Measurements from ENCODE around the gene NHLRC4. TPM values are rescaled to one million over a fixed set of nuclear protein-coding genes. Genes with fewer than 3 reads are reported as not detected.
A peak's percentile ranks its signal among the peaks of the same experiment; 100 is the strongest.

Gene NHLRC4
- total RNA-seq, 1 experiment from 2014 or later = 0.92 TPM

GRCh38 chr16:615122-615521 is 48.3 kb downstream of the NHLRC4 start:
- no peak for TF ChIP-seq GABPB1 (CRISPR knock-in tag; IDR thresholded peaks at IDR 0.05)
- no peak for TF ChIP-seq TEAD4 (CRISPR knock-in tag; IDR thresholded peaks at IDR 0.05)
- no peak for TF ChIP-seq FOXJ3 (CRISPR knock-in tag; IDR thresholded peaks at IDR 0.05; ENCODE audit: borderline replicate concordance)
- no peak for TF ChIP-seq TP53 (CRISPR knock-in tag; IDR thresholded peaks at IDR 0.05)
- TF ChIP-seq, protein P1, sequence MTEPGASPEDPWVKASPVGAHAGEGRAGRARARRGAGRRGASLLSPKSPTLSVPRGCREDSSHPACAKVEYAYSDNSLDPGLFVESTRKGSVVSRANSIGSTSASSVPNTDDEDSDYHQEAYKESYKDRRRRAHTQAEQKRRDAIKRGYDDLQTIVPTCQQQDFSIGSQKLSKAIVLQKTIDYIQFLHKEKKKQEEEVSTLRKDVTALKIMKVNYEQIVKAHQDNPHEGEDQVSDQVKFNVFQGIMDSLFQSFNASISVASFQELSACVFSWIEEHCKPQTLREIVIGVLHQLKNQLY (CRISPR knock-in tag; IDR thresholded peaks at IDR 0.05) = no peak
- TF ChIP-seq HMGA2 (CRISPR knock-in tag; IDR thresholded peaks at IDR 0.05) = no peak
- TF ChIP-seq ETV6 (CRISPR knock-in tag; IDR thresholded peaks at IDR 0.05) = no peak
- no peak for TF ChIP-seq ZBTB21 (CRISPR knock-in tag; IDR thresholded peaks at IDR 0.05; ENCODE audit: borderline replicate concordance)
- no peak for TF ChIP-seq NR3C1 (CRISPR knock-in tag; conservative IDR thresholded peaks at IDR 0.05; ENCODE audit: low read depth)
- no peak for TF ChIP-seq ESRRA (CRISPR knock-in tag; IDR thresholded peaks at IDR 0.05; ENCODE audit: borderline replicate concordance)
- no peak for TF ChIP-seq MXD4 (CRISPR knock-in tag; IDR thresholded peaks at IDR 0.05; ENCODE audit: borderline replicate concordance)
- no peak for TF ChIP-seq ATF1 (CRISPR knock-in tag; IDR thresholded peaks at IDR 0.05)
- no peak for TF ChIP-seq NFATC4 (CRISPR knock-in tag; IDR thresholded peaks at IDR 0.05)
- TF ChIP-seq OVOL2 (CRISPR knock-in tag; IDR thresholded peaks at IDR 0.05; ENCODE audit: borderline replicate concordance) = no peak
- TF ChIP-seq, protein P2, sequence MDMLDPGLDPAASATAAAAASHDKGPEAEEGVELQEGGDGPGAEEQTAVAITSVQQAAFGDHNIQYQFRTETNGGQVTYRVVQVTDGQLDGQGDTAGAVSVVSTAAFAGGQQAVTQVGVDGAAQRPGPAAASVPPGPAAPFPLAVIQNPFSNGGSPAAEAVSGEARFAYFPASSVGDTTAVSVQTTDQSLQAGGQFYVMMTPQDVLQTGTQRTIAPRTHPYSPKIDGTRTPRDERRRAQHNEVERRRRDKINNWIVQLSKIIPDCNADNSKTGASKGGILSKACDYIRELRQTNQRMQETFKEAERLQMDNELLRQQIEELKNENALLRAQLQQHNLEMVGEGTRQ (CRISPR knock-in tag; IDR thresholded peaks at IDR 0.05) = no peak
- TF ChIP-seq, protein P3, sequence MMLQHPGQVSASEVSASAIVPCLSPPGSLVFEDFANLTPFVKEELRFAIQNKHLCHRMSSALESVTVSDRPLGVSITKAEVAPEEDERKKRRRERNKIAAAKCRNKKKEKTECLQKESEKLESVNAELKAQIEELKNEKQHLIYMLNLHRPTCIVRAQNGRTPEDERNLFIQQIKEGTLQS (CRISPR knock-in tag; conservative IDR thresholded peaks at IDR 0.05) = no peak
- TF ChIP-seq, protein P4, sequence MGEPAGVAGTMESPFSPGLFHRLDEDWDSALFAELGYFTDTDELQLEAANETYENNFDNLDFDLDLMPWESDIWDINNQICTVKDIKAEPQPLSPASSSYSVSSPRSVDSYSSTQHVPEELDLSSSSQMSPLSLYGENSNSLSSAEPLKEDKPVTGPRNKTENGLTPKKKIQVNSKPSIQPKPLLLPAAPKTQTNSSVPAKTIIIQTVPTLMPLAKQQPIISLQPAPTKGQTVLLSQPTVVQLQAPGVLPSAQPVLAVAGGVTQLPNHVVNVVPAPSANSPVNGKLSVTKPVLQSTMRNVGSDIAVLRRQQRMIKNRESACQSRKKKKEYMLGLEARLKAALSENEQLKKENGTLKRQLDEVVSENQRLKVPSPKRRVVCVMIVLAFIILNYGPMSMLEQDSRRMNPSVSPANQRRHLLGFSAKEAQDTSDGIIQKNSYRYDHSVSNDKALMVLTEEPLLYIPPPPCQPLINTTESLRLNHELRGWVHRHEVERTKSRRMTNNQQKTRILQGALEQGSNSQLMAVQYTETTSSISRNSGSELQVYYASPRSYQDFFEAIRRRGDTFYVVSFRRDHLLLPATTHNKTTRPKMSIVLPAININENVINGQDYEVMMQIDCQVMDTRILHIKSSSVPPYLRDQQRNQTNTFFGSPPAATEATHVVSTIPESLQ (CRISPR knock-in tag; IDR thresholded peaks at IDR 0.05) = no peak
- no peak for TF ChIP-seq ZNF219 (CRISPR knock-in tag; IDR thresholded peaks at IDR 0.05; ENCODE audit: borderline replicate concordance)
- no peak for TF ChIP-seq ZMAT4 (CRISPR knock-in tag; IDR thresholded peaks at IDR 0.05)
- Mint-ChIP-seq H3K9me3 (no peaks in the 10 kb centered on the region), H3K27me3 (ENCODE audit: low read depth) (no peaks in the 10 kb centered on the region), H3K4me3 (no peak overlapping the region), H3K4me1 (peaks cover 3% of the 10 kb centered on the region), H3K36me3 (peaks cover 15% of the 10 kb centered on the region), H3K27ac (peak overlapping the region; percentile 53; the same call in 1 of the 2 replicates)
- ChIA-PET CTCF (no interaction called here), POLR2A (no interaction called here)
- no peak for DNase-seq (ENCODE audit: low spot score)
- no peak for ATAC-seq

- no peak for ATAC-seq
- H3K9me3 Mint-ChIP-seq = no peaks in the 10 kb centered on the region
- H3K27ac Mint-ChIP-seq = no peak overlapping the region
- POLR2A ChIA-PET = no interaction called here
- H3K36me3 Mint-ChIP-seq = peaks cover 13% of the 10 kb centered on the region
- no peak for DNase-seq (ENCODE audit: low spot score)
- no peak overlapping the region for H3K4me3 Mint-ChIP-seq
- CTCF ChIA-PET = interaction anchor here (0.6 kb wide), 1 partner anchor 230 kb away, joined by 5 read pairs; no protein-coding TSS in a partner anchor
- H3K4me1 Mint-ChIP-seq = peaks cover 5% of the 10 kb centered on the region
- TF ChIP-seq SP1 (CRISPR knock-in tag; conservative IDR thresholded peaks at IDR 0.05) (no peak), HMGXB4 (CRISPR knock-in tag; IDR thresholded peaks at IDR 0.05) (no peak), ZNF317 (CRISPR knock-in tag; IDR thresholded peaks at IDR 0.05; ENCODE audit: borderline replicate concordance, low read depth) (no peak)
- TF ChIP-seq, protein P5, sequence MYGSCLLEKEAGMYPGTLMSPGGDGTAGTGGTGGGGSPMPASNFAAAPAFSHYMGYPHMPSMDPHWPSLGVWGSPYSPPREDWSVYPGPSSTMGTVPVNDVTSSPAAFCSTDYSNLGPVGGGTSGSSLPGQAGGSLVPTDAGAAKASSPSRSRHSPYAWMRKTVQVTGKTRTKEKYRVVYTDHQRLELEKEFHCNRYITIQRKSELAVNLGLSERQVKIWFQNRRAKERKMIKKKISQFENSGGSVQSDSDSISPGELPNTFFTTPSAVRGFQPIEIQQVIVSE (CRISPR knock-in tag; IDR thresholded peaks at IDR 0.05; ENCODE audit: borderline replicate concordance) = no peak
- H3K27me3 Mint-ChIP-seq (ENCODE audit: low read depth) = no peaks in the 10 kb centered on the region
Measured at GRCh38 chr16:616733-617586, 50.2 kb downstream of the NHLRC4 start.

Measured in WTC11 (cell line).